OCI-LY1 (cell line): ENCODE measurements around the gene FCF1.

Experiments
- H2AFZ ChIP-seq: fragments of 200-600 bp; sonication (generic), shearing (Covaris generic); 2 replicates; pipeline ENCODE4 v1.6.0; 2014; ENCODE audit warnings: antibody characterized with exemption, mild to moderate bottlenecking, low read length
- H3F3A ChIP-seq: fragments of 200-600 bp; sonication (generic), shearing (Covaris generic); 2 replicates; pipeline ENCODE4 v1.6.0; 2014; ENCODE audit warnings: mild to moderate bottlenecking, antibody characterized with exemption, low read length, moderate library complexity; ENCODE audit not compliant: insufficient read depth
- H3K27ac ChIP-seq: fragments of 200-600 bp; sonication (generic); 2 replicates; pipeline ENCODE4 v1.5.1; 2014; ENCODE audit warnings: low read length, mixed run types, mild to moderate bottlenecking, low read depth; ENCODE audit not compliant: poor library complexity, severe bottlenecking
- H3K27me3 ChIP-seq: fragments of 200-600 bp; sonication (generic); 2 replicates; pipeline ENCODE4 v1.6.0; 2014; ENCODE audit warnings: antibody characterized with exemption, mild to moderate bottlenecking, low read length, moderate library complexity; ENCODE audit not compliant: insufficient read depth
- H3K36me3 ChIP-seq: fragments of 200-600 bp; sonication (generic); 2 replicates; pipeline ENCODE4 v1.6.1; 2014; ENCODE audit warnings: mild to moderate bottlenecking, antibody characterized with exemption, low read length, moderate library complexity, mixed read lengths; ENCODE audit not compliant: insufficient read depth
- H3K4me1 ChIP-seq: fragments of 200-600 bp; sonication (generic); 2 replicates; pipeline ENCODE4 v1.5.1; 2014; ENCODE audit warnings: mild to moderate bottlenecking, low read length, moderate library complexity; ENCODE audit not compliant: insufficient read depth, severe bottlenecking
- H3K4me2 ChIP-seq: fragments of 200-600 bp; sonication (generic), shearing (Covaris generic); 2 replicates; pipeline ENCODE4 v1.6.1; 2014; ENCODE audit warnings: low read length
- H3K4me3 ChIP-seq: fragments of 200-600 bp; sonication (generic); 2 replicates; pipeline ENCODE4 v1.5.1; 2014; ENCODE audit warnings: low read length, low read depth, mild to moderate bottlenecking, mixed read lengths; ENCODE audit not compliant: poor library complexity, severe bottlenecking
- H3K79me2 ChIP-seq: fragments of 200-600 bp; shearing (Covaris generic); 2 replicates; pipeline ENCODE4 v1.6.1; 2016; ENCODE audit warnings: mixed run types, low read length, mixed read lengths; ENCODE audit not compliant: insufficient read depth
- H3K9ac ChIP-seq: fragments of 200-600 bp; sonication (generic), shearing (Covaris generic); 2 replicates; pipeline ENCODE4 v1.6.1; 2014; ENCODE audit warnings: mild to moderate bottlenecking, low read length, mixed read lengths
- H3K9me2 ChIP-seq: fragments of 200-600 bp; sonication (generic), shearing (Covaris generic); 2 replicates; pipeline ENCODE4 v1.6.1; 2014; ENCODE audit warnings: low read depth, mild to moderate bottlenecking, low read length, mixed read lengths
- H3K9me3 ChIP-seq: fragments of 200-600 bp; shearing (Covaris generic); 2 replicates; pipeline ENCODE4 v1.6.1; 2014; ENCODE audit warnings: low read length, mixed read lengths
- H4K20me1 ChIP-seq: fragments of 200-600 bp; sonication (generic), shearing (Covaris generic); 2 replicates; pipeline ENCODE4 v1.6.0; 2016; ENCODE audit warnings: mild to moderate bottlenecking, low read length; ENCODE audit not compliant: insufficient read depth
- CTCF ChIP-seq: fragments of 200-600 bp; sonication (generic), shearing (Covaris generic); IDR thresholded peaks from 2 replicates; pipeline ENCODE4 v1.5.1; 2017; ENCODE audit warnings: mild to moderate bottlenecking, antibody characterized with exemption, low read length, moderate library complexity, mixed read lengths
- EZH2 ChIP-seq: fragments of 200-600 bp; sonication (generic), shearing (Covaris generic); IDR thresholded peaks from 2 replicates; pipeline ENCODE4 v1.8.0; 2017; ENCODE audit warnings: borderline replicate concordance, mixed run types, mild to moderate bottlenecking, antibody characterized with exemption, low read length, moderate library complexity, mixed read lengths

Gene FCF1

GRCh38 chr14:74691456-74691855 lies 21.5 kb upstream of the FCF1 start:
- Histone ChIP-seq H3K79me2 (no peaks in the 10 kb centered on the region), H3K9me3 (no peaks in the 10 kb centered on the region), H3K9me2 (no peaks in the 10 kb centered on the region)

GRCh38 chr14:74693191-74693590 lies 19.8 kb upstream of the FCF1 start:
- Histone ChIP-seq H4K20me1 (no peaks in the 10 kb centered on the region), H3K4me3 (no peak overlapping the region), H3K9me3 (no peaks in the 10 kb centered on the region), H3K36me3 (peaks cover 34% of the 10 kb centered on the region), H3K79me2 (no peaks in the 10 kb centered on the region), H3K4me1 (peaks cover 12% of the 10 kb centered on the region), H3K27ac (no peak overlapping the region), H3F3A (no peaks in the 10 kb centered on the region), H3K9me2 (no peaks in the 10 kb centered on the region), H3K9ac (no peak overlapping the region), H3K27me3 (no peaks in the 10 kb centered on the region), H2AFZ (no peak overlapping the region), H3K4me2 (no peak overlapping the region)
- TF ChIP-seq CTCF: no peak
- TF ChIP-seq EZH2: no peak

More at GRCh38 chr14:74691456-74691855, 21.5 kb upstream of the FCF1 start:
- H3F3A ChIP-seq: no peaks in the 10 kb centered on the region
- H3K4me2 ChIP-seq: no peak overlapping the region
- H3K27me3 ChIP-seq: no peaks in the 10 kb centered on the region
- no peak overlapping the region for H3K9ac ChIP-seq
- TF ChIP-seq CTCF: no peak
- TF ChIP-seq EZH2: no peak
- H3K4me3 ChIP-seq: no peak overlapping the region
- H3K4me1 ChIP-seq: peaks cover 15% of the 10 kb centered on the region
- no peak overlapping the region for H2AFZ ChIP-seq
- no peaks in the 10 kb centered on the region for H4K20me1 ChIP-seq
- H3K36me3 ChIP-seq: peaks cover 23% of the 10 kb centered on the region
- H3K27ac ChIP-seq: no peak overlapping the region

GRCh38 chr14:74695406-74695805 lies 17.5 kb upstream of the FCF1 start:
- no peaks in the 10 kb centered on the region for H4K20me1 ChIP-seq

More at GRCh38 chr14:74695406-74695805, 17.5 kb upstream of the FCF1 start:
- Histone ChIP-seq H3K4me1 (peaks cover 12% of the 10 kb centered on the region), H3K36me3 (peaks cover 36% of the 10 kb centered on the region), H3K4me3 (no peak overlapping the region), H3F3A (no peaks in the 10 kb centered on the region), H3K9me2 (no peaks in the 10 kb centered on the region), H3K9me3 (no peaks in the 10 kb centered on the region), H3K4me2 (no peak overlapping the region), H3K9ac (no peak overlapping the region; the same call in 1 of the 2 replicates), H3K27me3 (no peaks in the 10 kb centered on the region), H2AFZ (no peak overlapping the region), H3K79me2 (no peaks in the 10 kb centered on the region), H3K27ac (peak overlapping the region; percentile 54)
- TF ChIP-seq CTCF: no peak
- TF ChIP-seq EZH2: no peak
